HG02623 (cell line): ENCODE results near the gene CELSR1.
"Not testable (repeated sequence)": the region's sequence is repeated elsewhere in the genome, so short reads cannot be mapped to it uniquely, and the experiment has no call there.

Experiments used
- ATAC-seq: cut with Tn5 transposase; IDR thresholded peaks from one replicate; pipeline ENCODE4 v1.9.1; 2021; ENCODE audit warnings: moderate library complexity; ENCODE audit not compliant: unreplicated experiment

The CELSR1 gene

DNA sequence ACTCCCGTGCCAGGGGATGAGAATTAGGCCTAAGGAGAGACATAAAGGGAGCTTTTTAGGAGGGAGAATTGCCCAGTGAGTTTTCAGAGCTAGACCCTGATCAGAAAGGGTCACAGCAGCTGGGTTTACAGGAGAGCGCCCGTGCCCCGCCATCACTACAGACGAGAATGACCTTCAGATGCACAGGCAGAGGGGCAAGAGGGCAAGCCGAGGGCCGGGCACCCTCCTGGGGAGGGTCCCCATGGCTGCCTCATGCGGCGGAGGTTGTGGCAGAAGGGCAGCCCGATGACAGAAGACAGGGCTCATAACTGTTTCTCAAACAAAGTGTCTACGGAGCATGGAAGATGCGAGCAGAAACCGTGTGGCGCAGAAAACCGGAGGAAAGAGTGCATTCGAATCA lies 129.7 kb downstream of the CELSR1 start:
- ATAC-seq: no peak

GRCh38 chr22:46406791-46407190 lies 130.6 kb downstream of the CELSR1 start:
- no peak for ATAC-seq

GRCh38 chr22:46406349-46406748 lies 131.1 kb downstream of the CELSR1 start:
- no peak for ATAC-seq

DNA sequence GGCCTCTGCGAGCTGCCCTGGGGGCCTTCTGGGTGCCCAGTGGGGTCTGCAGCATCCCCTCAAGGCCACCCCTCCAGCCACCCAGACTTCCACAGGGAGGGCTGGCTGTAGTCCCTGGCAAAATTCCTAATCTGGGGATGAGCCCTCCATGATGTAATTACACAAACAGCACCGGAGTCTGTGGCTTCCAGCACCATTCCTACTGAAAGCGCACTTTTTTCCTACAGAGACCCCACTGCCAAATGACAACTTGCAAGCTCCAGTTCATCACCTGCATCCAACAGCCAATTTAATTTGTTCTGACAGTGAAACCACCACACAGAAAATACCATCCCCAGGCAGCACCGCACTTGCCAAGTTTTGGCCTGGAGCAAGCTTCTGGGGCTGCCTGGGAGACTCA lies 131.5 kb downstream of the CELSR1 start:
- no peak for ATAC-seq

GRCh38 chr22:46403880-46404279 lies 133.5 kb downstream of the CELSR1 start:
- not testable (repeated sequence) for ATAC-seq

DNA sequence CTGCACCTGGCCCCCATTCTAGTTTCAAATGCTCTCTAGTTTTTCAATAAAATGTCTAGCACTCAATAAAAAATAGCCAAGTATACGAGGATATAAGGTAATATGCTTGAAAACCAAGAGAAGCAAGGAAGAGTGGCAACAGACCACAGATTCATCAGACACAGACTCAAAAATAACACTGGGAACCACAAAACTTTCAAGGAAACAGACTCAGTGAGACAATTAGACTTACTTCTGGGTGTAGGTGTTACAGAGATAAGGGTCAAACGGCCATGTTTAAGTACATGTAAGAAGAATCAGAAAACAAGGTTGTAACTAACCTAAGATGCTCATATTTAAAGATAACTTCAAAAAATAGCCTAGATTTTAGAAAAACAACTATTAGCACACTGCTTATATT lies 134.9 kb downstream of the CELSR1 start:
- ATAC-seq: no peak

GRCh38 chr22:46401370-46401769 lies 136.1 kb downstream of the CELSR1 start:
- no peak for ATAC-seq

DNA sequence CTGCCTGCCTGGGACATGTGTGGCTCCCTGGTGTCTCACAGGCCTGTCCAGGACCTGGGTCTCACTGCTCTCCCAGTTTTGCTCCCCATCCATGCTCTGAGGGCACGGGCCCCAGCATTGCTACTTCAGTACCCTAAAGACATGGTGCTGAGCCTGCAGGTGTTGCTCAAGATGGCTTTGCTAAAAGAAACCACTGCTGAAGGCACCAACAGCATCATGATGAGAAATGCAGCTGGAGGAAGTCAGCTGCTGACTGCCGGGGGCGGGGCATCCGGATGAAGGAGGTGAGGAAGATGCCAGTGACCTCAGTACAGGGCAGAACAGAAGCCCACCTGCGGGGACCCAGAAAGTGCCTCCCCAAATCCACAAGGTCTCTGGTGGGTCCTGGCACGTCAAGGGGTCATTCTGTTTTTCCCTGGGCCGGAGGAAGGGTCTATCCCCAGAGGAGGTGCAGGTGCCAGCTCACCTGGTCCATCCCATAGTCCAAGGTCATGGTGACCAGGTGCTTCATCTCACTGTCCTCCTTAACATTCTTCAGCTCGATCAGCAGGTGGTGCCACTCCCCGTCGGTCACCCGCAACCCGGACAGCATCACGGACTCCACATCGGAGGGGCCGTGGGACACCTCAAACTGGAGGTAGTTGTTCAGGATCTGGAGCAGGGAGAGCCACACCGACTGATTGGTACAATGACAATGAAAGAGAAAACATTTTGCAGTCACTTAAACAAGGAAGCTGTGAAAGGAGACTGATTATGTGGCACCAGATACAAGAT lies 138.0 kb downstream of the CELSR1 start:
- no peak for ATAC-seq

DNA sequence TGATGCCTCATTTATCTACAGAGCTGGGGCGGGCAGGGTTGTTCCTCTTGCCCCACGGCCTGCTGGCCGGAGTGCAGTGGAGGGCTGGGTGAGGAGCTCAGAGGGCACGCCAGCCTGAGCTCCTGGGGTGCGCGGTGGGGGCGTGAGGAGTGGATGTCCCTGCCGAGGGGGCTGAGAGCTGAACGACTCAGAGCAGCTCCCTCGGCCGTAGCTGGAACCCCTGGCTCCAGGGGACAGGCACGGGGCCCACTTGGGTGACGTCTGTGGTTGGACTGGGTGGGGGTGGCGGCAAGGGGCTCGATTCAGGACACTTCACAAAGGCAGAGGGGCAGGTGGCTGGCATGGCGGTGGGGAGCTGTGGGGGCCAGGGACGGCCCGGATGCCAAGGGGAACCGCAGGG lies 139.5 kb downstream of the CELSR1 start:
- no peak for ATAC-seq

DNA sequence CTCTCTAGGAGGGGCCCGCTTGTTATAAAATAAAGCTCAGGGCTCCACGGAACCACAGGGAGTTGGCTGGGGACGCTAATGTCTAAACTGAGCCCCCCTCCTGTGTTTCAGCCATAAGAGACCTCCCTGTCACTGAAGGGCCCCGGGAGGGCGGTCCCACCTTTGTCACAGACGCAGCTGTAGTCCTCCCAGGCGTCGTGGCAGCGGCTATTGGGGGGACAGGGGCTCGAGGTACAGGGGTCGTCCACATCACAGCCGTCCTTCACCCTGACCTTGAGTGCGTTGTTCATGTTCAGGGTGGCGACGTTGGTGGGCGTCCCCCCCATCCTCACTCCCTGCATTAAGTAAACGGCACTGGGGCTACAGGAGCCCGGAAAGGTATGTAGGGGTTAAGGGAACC lies 139.9 kb downstream of the CELSR1 start:
- no peak for ATAC-seq

GRCh38 chr22:46397049-46397448 lies 140.4 kb downstream of the CELSR1 start:
- not testable (repeated sequence) for ATAC-seq

GRCh38 chr22:46395145-46395544 lies 142.3 kb downstream of the CELSR1 start:
- no peak for ATAC-seq

GRCh38 chr22:46394622-46395021 lies 142.8 kb downstream of the CELSR1 start:
- no peak for ATAC-seq

DNA sequence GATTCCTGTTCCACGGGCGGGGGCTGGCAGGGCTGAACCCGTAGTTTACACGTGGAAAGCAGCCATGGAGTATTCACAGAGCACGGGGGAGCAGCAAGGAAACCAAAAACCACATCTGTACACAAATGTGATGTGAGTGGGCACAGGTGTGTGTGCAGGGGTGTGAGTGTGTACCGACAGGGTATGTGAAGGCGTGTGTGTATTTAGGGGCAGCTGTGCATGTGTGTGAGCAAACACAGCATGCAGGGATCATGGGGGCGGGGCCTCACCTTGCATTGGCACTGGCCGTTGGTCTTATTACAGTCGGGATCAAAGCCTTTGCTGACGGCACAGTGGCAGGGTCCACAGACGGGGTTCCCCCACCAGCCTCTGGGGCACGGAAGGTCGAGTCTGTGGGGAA lies 143.5 kb downstream of the CELSR1 start:
- ATAC-seq: no peak

DNA sequence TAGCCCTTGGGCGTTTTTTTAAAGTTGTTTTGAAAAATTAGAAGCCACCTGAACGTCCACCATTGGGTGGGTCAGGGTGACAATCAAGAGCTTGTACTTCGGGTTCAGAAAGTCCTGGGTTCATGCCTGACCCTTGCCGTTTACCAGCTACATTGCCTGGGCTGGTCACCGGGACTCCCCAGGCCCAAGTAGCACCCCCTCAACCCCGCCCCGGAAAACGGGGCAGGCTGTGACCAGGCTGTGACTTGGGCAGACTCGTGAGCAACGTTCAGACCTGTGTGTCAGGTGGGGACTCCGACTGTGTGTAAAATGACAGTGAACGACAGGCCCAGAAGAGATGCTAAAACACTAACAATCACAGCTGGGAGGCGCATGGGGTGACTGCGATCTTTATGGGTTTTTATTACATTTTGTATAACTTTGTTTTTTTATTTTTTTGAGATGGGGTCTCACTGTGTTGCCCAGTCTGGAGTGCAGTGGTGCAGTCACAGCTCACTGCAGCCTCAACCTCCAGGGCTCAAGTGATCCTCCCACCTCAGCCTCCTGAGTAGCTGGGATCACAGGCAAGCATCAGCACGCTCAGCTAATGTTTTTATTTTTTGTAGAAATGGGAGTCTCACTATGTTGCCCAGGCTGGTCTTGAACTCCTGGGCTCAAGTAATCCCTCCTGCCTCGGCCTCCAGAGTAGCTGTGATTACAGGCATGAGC lies 145.1 kb downstream of the CELSR1 start:
- ATAC-seq: no peak

DNA sequence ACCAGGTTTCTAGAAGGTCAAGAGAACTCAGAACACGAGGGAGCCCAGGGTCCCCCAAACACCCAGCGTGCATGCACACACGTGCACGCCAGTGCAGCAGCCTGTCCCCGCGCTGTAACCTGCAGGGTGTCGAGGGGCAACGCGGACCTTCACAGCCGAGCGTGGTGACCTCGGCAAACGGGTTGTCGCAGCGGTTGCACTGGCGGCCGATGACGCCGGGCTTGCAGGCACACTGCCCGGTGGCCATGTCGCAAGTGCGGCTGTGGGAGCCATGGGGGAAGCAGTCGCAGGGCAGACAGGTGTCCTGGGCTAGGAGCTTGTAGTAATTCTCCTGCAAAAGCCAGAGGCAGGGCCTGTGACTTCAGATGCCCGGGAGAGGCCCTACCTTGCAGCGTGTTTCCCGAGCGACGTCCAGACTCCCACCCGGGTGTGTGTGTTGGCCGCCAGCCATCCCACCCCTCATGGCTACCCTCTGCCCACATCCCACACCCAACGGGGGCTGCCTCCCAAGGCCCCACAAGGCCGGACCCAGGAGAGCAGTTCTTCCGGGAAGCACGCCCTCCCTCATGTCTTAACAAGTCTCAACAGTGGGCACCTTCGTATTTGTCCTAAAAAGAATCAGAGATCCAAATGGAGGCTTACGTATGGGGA lies 145.8 kb downstream of the CELSR1 start:
- ATAC-seq: no peak

DNA sequence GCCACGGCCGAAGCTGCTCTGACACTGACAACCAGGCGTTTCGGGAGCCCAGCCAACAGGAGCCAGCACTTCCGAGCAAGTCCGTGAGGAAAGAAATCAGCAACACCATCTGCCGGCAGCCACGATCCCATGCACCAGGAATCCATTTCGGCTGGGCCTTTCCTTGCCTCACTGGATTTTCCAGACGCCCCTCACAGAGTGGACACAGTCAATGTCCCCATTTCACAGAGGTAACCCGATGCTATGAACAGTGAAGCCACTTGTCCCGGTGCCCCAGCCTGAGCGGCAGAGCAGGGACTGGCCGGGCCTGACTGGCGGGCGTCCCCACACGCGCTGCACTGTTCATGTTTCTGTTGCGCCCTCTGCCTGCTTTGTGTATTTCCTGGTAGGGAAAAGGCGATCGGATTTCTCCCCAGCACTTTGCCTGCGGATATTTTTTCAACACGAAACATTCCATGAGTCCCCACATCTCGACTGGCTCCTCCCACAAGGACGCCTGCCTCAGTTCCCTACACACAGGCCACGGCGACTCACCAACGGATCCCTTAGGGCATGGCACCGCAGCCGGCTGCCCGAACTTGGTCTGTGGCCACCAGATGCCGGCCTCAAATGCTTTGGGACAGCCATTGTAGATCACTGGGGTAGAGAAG lies 146.6 kb downstream of the CELSR1 start:
- no peak for ATAC-seq

GRCh38 chr22:46390105-46390651 lies 147.2 kb downstream of the CELSR1 start:
- ATAC-seq: no peak

DNA sequence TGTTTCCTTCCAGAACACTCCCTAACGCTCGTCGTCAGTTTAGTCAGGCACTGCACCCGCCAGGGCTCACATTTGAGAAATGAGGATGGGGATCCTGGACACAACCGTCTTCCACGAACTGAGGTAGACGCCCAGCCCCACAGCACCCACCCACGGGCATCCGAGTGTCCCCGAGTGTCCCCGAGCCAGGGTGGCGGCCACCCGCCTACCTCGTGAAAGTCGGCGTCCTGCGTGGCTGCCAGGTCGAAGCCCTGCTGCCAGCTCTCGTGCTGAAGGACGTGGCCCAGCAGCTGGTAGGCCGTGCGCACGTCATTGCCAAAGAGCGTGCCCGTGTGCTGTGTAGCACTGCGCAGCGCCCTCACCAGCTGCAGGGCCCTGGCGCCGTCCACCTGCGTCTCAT lies 148.3 kb downstream of the CELSR1 start:
- no peak for ATAC-seq

DNA sequence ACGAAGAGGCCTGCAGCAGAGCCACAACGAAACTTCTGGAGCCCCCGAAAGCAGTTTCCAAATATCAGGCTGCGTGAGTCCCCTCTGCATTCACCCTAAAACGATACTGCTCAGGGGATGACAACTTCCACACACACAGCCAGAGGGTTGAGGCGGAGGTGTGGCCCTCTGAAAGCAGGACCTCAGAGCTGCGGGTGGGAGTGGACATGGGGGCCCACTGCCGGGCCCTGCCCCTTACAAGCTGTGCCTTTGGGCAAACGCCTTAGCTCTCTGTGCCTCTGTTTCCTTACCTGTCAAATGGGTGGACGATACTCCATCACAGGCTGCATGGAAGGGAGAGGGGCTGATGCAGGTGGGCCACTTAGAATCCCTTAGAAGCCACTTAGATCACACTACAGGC lies 148.8 kb downstream of the CELSR1 start:
- ATAC-seq: no peak

DNA sequence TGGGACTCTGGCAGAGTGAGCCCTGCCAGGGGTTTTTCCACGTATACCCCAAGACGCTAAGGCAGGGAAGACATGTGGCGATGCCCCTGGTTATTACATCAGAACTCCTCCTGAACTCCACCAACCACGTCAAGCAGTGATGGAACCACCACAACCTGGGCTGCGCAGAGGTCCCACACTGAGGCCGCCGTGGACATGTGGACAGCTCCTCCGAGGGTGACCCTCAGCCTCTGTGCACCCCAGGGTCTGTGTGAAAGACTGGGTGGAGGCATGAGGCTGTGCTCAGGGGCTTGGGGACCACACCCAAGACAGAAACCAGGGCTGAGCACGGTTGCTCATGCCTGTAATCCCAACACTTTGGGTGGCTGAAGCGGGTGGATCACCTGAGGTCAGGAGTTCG lies 149.7 kb downstream of the CELSR1 start:
- ATAC-seq: no peak
